Effector memory CD4-positive, alpha-beta T cell (primary cell): ENCODE measurements around the gene RET.

Source experiments
- DNase-seq, 3 donors: peaks; one replicate each; pipeline ENCODE4 v3.0.0-alpha.2; 2020
- H3K27ac ChIP-seq: 2 replicates; pipeline ENCODE4 v1.7.0; 2013; ENCODE audit warnings: mild to moderate bottlenecking, low read length, moderate library complexity; ENCODE audit not compliant: insufficient read depth, poor library complexity, severe bottlenecking
- H3K27me3 ChIP-seq: replicated peaks from 2 replicates; pipeline ENCODE4 v1.7.0; 2013; ENCODE audit warnings: mild to moderate bottlenecking, low read length; ENCODE audit not compliant: insufficient read depth, control insufficient read depth, poor library complexity, severe bottlenecking
- H3K36me3 ChIP-seq: 2 replicates; pipeline ENCODE4 v1.7.0; 2013; ENCODE audit warnings: mild to moderate bottlenecking, low read length, moderate library complexity; ENCODE audit not compliant: control insufficient read depth, insufficient read depth
- H3K4me1 ChIP-seq: 2 replicates; pipeline ENCODE4 v1.7.0; 2013; ENCODE audit warnings: low read length, mild to moderate bottlenecking; ENCODE audit not compliant: control insufficient read depth, insufficient read depth, poor library complexity, severe bottlenecking
- H3K4me3 ChIP-seq: 2 replicates; pipeline ENCODE4 v1.7.0; 2013; ENCODE audit warnings: low read length, low read depth, mild to moderate bottlenecking; ENCODE audit not compliant: insufficient read depth, poor library complexity, severe bottlenecking
- H3K9me3 ChIP-seq: 2 replicates; pipeline ENCODE4 v1.7.0; 2013; ENCODE audit warnings: mild to moderate bottlenecking, low read length, moderate library complexity; ENCODE audit not compliant: control insufficient read depth

RET gene

DNA sequence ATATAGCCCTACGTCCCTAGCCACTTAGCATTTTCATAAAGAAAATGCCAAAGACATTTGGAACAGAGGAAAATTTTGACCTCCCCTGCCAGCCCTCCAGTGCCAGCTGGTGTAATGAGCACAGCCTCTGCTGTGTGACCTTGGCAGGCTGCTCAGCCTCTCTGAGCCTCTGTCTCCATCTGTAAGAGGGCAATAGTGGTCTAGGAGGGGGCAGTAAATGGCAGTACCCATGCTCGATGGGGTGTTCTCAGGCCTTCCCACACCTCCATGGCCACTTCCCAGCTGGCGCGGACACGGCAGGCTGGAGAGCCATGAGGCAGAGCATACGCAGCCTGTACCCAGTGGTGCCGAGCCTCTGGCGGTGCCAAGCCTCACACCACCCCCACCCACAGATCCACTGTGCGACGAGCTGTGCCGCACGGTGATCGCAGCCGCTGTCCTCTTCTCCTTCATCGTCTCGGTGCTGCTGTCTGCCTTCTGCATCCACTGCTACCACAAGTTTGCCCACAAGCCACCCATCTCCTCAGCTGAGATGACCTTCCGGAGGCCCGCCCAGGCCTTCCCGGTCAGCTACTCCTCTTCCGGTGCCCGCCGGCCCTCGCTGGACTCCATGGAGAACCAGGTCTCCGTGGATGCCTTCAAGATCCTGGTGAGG is 37.3 kb downstream of the RET start:
- H3K36me3 ChIP-seq = no peaks in the 10 kb centered on the region
- H3K9me3 ChIP-seq = no peaks in the 10 kb centered on the region
- no peak for DNase-seq
- no peaks in the 10 kb centered on the region for H3K27me3 ChIP-seq
- H3K27ac ChIP-seq = no peak overlapping the region
- no peaks in the 10 kb centered on the region for H3K4me1 ChIP-seq
- H3K4me3 ChIP-seq = no peak overlapping the region

DNA sequence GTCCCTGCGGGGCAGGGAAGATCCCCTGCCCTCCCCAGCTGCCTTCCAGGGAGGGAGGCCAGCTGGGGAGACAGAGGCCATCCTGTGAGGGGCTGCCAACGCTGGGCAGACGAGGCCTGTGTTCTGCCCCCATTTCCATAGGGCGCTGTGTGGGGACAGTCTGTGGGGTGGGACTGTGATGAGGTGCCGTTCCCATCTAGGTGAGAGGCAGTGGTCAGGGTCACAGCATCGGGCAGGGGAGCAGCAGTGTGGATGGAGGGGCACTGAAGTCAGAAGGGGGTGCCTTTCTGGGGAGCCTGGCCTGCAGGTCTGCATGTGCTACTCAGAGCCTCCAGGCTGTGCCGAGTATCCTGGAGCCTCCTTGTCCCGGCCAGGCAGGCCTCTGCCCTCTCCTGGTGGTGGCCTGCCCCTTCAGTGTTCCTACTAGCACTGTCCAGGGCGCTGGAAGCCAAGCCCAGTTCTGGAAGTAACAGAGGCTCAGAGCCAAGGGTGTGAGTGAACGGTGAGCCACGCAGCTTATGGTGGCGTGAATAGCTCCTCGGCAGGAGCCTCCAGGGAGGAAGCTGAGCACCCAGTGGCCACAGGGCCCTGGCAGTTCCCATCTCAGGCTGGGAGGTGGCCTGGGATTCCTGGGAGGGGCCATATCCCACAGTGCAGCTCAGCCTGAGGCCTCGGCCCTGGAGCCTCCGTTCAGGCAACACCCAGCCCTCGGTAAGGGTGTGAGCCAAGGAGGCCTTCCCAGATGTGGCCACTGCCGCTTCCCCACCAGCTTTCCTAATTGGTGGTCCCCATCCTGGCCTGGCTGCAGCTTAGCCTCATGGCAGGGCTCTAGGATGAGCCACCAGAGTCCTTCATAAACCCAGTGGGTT is 38.1 kb downstream of the RET start:
- Histone ChIP-seq H3K36me3 (no peaks in the 10 kb centered on the region), H3K27me3 (no peaks in the 10 kb centered on the region), H3K9me3 (no peaks in the 10 kb centered on the region), H3K27ac (no peak overlapping the region), H3K4me1 (no peaks in the 10 kb centered on the region), H3K4me3 (no peak overlapping the region)
- DNase-seq = no peak

DNA sequence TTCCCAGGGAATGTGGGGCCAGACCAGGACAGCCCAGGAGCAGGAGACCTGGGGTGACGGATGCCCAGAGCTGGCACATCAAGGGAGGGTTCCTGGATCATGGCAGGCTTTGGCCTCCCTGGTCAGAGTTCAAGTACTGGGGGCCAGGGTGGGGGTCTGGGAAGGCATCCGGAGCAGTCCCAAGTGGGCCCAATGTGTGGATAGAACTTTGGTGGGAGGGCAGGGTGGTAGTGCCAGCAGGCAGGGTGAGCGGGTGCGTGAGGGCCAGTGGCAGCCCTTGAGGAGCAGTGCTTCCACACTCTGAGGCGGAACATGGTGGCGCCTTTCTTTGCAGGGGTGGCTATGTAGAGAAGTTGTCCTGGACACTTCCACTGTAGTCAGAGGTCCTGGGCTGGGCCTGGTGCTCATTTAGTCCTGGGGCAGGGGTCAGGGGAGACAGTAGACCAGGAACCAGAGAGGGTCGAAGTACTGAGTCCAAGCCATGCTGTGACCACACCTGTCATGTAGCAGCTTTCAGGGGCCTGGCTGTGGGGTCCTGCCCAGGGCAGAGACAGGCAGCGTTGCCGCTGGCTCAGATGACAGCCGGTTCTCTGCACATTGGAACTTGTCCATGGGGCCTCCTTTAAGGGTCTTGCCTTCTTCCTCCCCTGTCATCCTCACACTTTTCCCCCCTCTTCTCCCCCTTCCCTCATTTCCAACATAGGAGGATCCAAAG is 39.2 kb downstream of the RET start:
- no peak overlapping the region for H3K4me3 ChIP-seq
- peaks cover 10% of the 10 kb centered on the region for H3K4me1 ChIP-seq
- no peak overlapping the region for H3K27ac ChIP-seq
- no peaks in the 10 kb centered on the region for H3K36me3 ChIP-seq
- no peaks in the 10 kb centered on the region for H3K9me3 ChIP-seq
- no peak for DNase-seq
- no peaks in the 10 kb centered on the region for H3K27me3 ChIP-seq

DNA sequence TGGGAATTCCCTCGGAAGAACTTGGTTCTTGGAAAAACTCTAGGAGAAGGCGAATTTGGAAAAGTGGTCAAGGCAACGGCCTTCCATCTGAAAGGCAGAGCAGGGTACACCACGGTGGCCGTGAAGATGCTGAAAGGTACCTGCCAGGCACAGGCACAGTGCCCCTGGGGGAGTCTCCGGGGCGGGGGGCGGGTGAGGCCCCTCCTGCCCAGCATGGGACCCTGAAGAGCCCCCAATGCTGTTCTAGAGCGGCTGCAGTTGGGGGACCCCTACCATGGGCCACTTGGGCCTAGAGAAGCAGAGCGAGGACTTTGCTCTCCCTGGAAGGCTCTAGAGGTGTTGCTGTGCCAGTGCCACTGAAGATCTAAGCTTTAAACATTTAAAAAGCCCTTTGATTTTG is 39.7 kb downstream of the RET start:
- H3K4me3 ChIP-seq = no peak overlapping the region
- no peak for DNase-seq
- H3K27me3 ChIP-seq = no peaks in the 10 kb centered on the region
- no peaks in the 10 kb centered on the region for H3K36me3 ChIP-seq
- no peaks in the 10 kb centered on the region for H3K9me3 ChIP-seq
- H3K27ac ChIP-seq = no peak overlapping the region
- H3K4me1 ChIP-seq = peaks cover 12% of the 10 kb centered on the region

DNA sequence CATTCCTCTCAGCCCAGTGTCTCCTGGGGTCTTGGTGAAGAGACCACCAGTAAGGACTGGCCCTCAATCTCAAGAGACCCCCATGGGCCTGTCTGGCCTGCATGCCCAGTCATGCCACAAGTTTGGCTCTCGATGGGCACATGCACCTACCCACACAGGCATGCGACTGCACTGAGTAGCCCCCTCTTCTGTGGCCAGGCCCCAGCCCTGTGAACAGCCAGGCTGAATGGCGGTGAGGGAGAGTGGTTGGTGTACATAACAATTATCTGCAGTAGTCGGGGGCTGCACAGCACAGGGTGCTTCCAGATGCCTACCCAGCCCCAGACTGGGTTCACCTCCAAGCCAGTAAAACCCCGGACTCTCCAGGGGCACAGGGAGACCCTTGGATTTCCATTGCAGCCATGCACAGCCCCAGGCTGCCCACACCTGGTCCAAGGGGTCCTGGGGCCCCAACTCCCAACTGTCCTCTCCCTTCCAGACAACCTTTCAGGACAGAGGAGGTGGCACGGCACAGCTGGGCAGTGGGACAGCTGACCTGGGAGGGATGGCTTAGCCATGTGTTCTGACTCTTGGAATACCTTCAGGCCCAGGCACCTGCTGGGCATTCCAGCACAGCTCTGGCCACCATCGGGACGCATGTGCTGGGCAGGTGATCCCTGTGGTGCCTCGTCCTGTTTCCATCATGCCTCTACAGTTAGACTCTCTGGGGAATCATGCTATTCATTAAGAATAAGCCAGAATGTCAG is 40.3 kb downstream of the RET start:
- Histone ChIP-seq H3K4me3 (no peak overlapping the region), H3K27me3 (no peaks in the 10 kb centered on the region), H3K4me1 (peaks cover 12% of the 10 kb centered on the region), H3K36me3 (no peaks in the 10 kb centered on the region), H3K27ac (no peak overlapping the region), H3K9me3 (no peaks in the 10 kb centered on the region)
- no peak for DNase-seq

DNA sequence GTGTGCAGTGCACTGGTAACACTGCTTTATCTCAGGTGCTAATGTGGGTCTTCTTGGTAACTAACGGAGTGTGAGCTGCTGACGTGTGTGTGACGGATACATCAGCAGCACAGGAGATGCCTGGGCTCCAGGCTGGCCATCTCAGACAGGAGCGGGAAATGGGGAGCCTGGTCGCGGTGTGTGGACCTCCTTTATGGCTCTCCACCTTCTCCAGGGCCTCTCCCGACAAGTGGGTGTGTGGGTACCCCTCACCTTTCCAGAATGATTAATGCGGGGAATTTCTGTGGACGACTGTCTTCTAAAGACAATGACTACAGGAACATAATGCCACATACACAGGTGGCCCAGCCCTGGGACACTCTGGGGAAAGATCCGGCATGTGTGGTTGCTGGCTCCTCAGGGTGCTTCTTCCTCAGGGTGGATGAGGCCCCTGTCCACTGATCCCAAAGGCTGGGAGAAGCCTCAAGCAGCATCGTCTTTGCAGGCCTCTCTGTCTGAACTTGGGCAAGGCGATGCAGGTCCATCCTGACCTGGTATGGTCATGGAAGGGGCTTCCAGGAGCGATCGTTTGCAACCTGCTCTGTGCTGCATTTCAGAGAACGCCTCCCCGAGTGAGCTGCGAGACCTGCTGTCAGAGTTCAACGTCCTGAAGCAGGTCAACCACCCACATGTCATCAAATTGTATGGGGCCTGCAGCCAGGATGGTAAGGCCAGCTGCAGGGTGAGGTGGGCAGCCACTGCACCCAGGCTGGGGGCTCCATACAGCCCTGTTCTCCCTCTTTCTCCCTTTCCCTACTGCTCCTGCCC is 41.1 kb downstream of the RET start:
- Histone ChIP-seq H3K27ac (no peak overlapping the region), H3K27me3 (no peaks in the 10 kb centered on the region), H3K9me3 (no peaks in the 10 kb centered on the region)

DNA sequence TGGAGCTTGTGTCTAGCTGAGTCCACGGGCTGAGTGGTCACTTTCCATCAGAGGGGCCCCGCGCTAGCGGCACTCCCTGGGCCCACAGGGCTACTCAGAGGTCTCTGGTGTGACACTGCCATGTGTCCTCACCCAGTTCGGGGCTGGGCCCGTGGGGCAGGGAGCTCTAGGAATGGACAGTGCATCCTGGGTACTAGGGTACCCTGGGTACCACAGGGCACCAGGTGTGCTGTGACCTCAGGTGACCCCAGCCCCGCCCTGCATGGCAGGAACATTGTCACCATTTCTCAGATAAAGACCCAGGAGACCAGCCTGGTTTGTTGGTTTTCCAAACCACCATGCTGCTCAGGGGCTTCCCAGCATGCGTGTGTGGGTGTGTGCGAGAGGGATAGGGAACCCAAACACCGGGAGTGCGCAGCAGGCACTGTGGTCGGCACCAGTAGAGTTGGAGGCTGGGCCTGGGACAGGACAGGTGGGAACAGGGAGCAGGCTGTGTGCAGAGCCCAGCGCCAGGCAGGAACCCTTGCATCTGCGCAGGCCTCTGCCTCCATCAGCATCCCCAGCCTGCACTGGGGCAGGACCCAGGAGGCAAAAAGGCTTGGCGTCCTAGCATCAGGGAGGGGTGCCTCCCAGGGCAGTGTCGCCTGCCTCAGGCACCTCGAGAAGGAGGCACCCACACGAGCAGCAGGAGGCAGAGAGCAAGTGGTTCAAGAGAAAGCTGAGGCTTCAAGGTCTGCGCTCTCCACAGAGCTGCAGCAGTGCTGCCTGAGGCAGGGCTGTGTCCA is 42.0 kb downstream of the RET start:
- Histone ChIP-seq H3K9me3 (no peaks in the 10 kb centered on the region), H3K27ac (no peak overlapping the region), H3K36me3 (no peaks in the 10 kb centered on the region), H3K27me3 (no peaks in the 10 kb centered on the region), H3K4me1 (peaks cover 12% of the 10 kb centered on the region), H3K4me3 (no peak overlapping the region)
- no peak for DNase-seq

More for the DNA sequence above, 41.1 kb downstream of the RET start:
- H3K4me1 ChIP-seq = peaks cover 12% of the 10 kb centered on the region
- H3K4me3 ChIP-seq = no peak overlapping the region
- DNase-seq = no peak
- no peaks in the 10 kb centered on the region for H3K36me3 ChIP-seq

DNA sequence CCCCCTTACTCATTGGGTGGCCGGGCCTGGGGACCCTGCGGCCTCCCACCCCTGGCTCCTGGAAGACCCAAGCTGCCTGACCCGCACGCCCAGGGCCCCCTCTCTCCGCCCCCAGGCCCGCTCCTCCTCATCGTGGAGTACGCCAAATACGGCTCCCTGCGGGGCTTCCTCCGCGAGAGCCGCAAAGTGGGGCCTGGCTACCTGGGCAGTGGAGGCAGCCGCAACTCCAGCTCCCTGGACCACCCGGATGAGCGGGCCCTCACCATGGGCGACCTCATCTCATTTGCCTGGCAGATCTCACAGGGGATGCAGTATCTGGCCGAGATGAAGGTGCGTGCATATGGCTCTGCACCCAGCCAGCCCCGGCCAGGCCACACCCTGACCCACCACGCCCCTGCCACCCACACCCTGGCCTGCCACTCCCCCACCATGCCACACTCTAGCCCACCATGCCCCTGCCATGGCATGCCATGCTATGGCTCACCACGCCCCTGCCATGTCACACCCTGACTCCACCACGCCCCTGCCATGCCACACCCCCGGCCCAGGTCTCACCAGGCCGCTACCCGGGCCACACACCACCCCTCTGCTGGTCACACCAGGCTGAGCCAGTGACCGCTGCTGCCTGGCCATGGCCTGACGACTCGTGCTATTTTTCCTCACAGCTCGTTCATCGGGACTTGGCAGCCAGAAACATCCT is 42.7 kb downstream of the RET start:
- H3K9me3 ChIP-seq = no peaks in the 10 kb centered on the region
- DNase-seq = no peak
- no peak overlapping the region for H3K27ac ChIP-seq
- peaks cover 12% of the 10 kb centered on the region for H3K4me1 ChIP-seq
- no peak overlapping the region for H3K4me3 ChIP-seq
- H3K36me3 ChIP-seq = no peaks in the 10 kb centered on the region
- H3K27me3 ChIP-seq = no peaks in the 10 kb centered on the region
